Activated CD4-positive, alpha-beta T cell treated with anti-CD3 and anti-CD28 coated beads for 24 hours (primary cell): ENCODE results near the gene TMOD4.

Experiments
- DNase-seq, 2 donors: peaks; one replicate each; pipeline ENCODE4 v3.0.0-alpha.2; 2020; ENCODE audit warnings: low read depth in 2 of 2

Gene TMOD4

DNA sequence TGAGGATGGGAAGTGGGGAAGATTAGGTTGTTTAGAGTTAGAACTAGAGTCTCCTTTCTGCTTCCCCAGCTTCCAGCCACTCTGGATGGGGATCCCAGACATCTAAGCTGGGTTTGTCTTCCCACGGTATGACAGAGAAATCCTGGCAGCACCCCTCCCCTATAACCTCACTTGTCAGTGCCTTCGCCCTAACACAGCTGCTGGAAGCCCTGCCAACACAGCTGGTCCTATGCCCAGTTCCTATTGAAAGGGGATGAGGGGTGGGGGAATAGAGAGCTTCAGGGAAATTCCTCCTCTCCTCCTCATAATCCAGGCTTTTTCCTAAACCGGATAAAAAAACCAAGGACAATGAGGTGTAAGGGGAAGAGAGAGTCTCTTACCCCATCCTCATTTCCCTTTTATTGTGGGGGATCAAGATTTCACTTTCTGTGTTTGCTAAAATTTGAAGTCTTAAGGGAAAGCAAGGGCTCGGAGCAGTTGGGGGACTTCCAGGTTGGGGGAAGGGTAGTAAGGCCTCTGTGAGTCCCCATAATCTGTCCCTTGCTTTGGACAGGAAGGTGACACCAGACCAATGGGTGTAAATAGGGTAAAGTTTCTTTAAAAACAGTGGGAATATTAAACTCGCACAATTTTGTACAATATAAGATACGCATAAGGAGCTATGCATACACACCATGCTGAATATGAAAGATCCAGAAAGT lies 590 bp downstream of the TMOD4 start:
- no peak for DNase-seq

DNA sequence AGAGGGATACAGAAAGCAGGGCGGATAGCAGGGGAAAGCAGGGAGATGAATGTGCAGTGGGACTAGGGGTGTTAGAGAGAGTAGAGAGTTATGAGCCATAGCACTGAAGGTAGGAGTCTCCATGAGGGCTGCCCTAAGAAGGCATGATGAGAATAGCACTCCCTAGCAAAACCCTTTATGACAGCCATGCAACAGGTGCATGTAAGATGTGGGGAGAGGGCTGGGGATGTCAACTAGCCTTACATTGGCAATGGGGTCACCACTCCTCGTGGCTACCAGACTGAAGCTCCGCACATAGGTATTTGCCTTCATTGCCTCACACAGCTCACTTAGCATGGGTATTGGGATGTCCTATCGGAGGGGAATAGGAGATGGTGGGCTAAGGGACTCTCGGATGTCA lies 4.6 kb downstream of the TMOD4 start:
- DNase-seq, result no peak

DNA sequence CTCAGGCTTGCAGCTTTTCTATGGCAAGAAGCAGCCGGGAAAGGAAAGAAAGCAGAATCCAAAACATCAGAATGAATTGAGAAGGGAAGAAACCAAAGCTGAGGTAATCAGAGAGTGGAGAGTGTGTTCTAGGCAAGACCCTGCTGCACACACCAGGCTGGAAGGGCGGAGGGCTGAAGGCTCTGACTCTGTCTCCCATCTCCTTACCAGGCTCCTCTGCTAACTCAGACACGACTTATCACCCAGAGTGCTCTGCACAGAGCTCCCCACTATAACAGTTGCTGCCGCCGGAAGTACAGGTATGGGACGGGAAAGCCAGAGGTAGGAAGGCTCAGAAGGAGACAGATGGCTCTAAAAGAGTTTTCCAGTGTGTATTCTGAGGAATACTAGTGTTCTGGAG lies 8.7 kb downstream of the TMOD4 start:
- no peak for DNase-seq

DNA sequence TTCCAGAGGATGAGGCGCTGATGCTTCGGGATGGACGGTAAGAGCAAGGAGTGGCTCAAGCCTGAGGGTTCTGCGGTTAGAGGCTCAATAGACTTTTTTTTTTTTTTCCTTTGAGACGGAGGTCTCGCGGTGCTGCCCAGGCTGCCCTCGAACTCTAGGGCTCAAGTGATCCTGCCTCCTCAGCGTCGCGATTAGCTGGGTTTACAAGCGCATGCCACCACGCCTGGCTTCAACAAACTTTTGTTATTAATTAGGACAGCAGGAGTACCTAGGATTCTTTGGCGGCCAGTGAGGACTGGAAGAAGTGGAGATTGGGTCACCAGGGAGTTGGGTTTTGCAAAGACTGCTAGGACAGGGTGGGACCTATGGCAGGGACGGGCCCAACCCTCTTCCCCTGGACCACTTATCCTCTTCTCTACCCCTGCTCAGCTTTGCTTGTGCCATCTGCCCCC lies 9.2 kb downstream of the TMOD4 start:
- DNase-seq, result no peak

DNA sequence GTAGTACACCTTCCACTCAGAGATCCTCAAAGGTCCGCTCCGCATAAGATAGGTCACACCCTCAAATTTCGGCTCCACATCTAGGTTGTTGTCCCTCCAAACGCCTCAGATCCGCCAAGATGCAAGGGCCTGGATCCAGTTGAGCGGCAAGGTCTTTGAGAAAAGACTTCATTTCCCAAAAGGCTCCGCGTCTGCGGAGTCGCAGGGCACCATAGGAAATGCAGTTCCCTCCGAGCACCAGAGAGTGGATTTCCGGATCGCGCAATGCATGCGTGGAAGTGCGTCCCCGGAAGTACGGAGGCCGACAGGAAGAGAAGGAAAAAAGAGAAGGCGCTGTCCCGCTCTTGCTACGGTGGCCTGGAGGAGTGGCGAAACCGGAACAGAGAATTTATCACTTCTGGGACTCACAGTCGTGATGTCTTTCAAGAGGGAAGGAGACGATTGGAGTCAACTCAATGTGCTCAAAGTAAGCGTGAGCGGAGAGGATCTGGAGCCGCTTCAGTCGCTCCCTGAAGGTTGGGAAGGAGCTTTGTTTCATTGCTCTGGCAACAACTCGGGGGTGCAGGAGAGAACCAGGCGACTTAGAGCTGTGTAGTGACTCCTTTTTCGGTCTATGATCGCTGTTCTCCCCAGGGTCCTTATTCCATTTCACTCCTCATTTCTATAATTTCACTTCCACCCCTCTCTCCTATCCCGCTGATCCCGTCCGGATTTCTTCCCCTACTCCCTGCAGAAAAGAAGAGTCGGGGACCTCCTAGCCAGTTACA lies 9.9 kb downstream of the TMOD4 start, which contains the start of the genes LYSMD1 and SCNM1:
TSS of gene LYSMD1 (minus strand) at position 165 of the 767 bp plus-strand sequence. CDS start 644 bp downstream, outside the sequence.
TSS of gene SCNM1 (plus strand) at position 407 of the 767 bp plus-strand sequence. CDS start at position 416, 9 bp downstream.
- DNase-seq, result peak; percentile 90 to 92

DNA sequence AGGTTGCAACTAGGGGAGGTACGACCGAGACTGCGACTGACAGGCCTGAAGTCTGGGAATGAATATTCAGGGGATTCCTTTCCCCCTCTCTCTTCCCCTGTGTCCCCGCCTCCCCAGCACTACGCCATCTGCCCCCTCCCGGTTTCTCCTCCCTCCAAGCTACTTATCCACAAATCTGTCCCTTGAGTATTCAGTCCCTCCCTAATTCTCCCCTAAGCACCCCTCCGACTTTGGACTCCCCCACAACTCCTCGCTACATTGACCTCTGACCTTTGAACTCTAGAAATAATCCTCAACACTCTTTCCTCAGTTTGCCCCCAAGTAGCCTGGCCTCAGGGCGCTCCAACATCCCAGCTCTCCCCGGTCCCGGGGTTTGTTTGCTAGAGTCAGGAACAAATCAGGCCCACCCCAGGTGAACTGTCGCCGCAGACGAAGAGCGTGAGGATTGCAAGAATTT lies 10.5 kb downstream of the TMOD4 start:
- no peak for DNase-seq

DNA sequence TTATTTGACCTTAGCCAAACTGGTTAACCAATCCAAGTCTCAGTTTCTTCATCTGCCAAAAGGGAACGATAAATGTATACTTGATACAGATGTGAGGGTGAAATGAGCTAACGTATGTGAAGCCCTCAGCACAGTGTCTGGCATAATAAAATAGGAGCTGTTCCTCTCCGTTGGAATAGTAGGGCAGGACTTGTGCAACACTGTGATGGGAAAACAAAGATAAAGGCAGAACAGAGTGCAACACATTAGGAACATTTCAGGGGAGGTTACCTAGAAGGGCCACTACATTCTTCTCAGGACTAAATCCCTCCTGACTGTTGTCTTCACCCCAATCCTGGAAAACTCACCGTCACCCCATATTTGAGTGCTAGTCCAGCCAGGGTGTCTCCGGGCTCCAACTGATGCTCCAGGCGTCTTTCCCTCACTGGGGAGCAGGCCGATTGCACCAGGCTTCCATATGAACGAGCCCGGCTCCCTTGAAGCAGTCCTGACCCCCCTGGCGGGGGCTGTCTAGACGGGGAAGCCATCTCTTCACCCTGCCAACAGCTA lies 11.0 kb downstream of the TMOD4 start:
- no peak for DNase-seq

DNA sequence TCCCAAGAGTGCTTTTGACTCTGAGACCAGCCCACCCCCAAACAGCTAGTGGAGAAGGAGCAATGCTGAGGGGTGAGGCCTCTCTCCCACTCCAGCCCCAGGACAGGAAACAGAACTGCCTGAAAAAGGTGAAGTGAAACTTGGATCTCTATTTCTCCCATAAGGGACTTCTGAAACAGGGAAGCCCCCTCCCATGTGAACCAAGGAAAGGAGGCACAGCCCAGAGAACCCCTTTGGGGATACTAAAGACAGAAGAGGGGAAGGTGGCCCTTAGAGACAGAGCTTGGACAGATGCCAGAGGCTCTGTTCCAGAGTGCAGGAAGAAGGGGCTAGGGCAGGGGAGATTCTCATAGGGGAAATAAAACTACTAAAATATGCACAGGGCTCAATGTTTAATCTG lies 16.4 kb downstream of the TMOD4 start:
- no peak for DNase-seq

DNA sequence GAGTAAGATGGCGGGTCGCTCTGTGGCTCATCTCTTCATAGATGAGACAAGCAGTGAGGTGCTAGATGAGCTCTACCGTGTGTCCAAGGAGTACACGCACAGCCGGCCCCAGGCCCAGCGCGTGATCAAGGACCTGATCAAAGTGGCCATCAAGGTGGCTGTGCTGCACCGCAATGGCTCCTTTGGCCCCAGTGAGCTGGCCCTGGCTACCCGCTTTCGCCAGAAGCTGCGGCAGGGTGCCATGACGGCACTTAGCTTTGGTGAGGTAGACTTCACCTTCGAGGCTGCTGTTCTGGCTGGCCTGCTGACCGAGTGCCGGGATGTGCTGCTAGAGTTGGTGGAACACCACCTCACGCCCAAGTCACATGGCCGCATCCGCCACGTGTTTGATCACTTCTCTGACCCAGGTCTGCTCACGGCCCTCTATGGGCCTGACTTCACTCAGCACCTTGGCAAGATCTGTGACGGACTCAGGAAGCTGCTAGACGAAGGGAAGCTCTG lies 17.0 kb downstream of the TMOD4 start:
- no peak for DNase-seq

DNA sequence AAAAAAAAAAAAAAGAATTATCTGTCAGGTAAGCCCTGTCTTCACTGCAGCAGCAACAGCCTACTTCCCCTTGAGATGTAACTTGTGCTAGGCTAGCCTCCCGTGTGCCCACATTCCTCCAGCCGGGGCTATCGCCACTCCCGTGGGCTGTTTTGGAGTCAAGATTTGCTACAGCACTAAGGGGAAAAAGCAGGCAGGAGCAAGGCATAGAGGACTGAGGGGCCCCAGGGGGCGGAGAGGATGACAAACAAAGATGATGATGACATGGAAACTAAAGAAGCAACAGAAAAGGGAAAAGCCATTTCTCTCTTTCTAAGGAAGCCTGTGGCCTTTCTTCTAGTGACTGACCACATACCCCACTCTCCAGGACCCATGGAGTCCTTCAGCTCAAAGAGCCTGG lies 17.5 kb downstream of the TMOD4 start:
- peak in 1 of 2 donors; percentile 46 for DNase-seq

DNA sequence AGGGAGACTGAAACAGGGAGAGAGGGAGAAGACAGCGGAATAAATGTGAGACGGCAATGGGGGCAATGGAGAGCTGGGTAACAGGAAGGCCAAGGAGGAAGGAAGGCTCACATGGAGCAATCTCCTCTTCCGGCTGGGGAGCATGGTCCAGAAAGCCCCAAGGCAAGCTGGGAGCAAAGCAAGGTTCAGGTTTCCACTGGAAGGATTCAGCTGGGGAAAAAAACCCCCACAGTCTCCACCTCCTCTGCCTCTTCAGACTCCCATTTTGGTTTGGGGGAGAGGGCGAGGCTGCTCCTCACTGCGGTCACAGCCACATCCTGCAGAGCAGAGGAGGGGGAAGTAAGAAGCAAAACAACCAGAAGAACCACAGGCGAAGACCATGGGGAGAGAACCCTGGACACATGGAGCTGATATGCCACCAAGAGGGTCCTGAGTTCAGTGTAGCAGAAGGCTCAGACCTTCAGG lies 18.7 kb downstream of the TMOD4 start:
- peak in 1 of 2 donors; percentile 51 for DNase-seq

DNA sequence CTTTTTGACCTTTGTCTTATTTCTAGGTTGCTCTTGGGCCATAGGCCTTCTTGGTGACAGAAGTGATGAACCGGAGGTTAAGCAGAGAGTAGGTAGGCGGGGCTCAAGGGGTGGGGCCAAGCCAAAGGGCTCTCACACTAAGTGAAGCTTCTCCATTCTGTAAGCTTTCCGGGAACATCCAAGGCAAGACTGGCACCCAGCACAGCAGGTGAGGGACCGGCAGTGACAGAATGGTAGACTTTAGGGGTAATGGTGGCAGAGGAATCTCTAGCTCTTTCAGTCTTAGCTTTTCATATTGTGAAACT lies 19.3 kb downstream of the TMOD4 start, which contains the start of gene TNFAIP8L2:
TSS of gene TNFAIP8L2 (plus strand) at position 135 of the 305 bp plus-strand sequence. CDS start 2,049 bp downstream, outside the sequence.
- peak; percentile 67 to 75 for DNase-seq

DNA sequence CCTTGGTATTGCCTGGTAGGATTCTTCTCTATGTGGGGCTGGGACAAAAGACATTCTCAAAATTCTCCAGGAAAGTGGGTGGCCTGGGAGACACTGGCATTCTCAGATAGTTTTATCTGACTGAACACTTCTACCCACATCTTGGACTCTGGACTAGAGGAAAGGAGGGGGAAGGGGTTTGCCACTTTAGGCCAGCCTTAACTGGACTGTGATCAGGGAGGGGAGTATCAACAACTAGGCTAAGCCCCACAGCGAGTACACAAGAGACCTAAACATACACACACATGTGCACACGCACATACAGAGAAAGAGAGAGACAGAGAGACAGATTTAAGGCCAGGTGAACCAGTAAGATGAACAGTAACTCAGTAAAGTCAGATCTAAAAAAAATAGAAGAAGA lies 28.1 kb downstream of the TMOD4 start:
- DNase-seq, result no peak

DNA sequence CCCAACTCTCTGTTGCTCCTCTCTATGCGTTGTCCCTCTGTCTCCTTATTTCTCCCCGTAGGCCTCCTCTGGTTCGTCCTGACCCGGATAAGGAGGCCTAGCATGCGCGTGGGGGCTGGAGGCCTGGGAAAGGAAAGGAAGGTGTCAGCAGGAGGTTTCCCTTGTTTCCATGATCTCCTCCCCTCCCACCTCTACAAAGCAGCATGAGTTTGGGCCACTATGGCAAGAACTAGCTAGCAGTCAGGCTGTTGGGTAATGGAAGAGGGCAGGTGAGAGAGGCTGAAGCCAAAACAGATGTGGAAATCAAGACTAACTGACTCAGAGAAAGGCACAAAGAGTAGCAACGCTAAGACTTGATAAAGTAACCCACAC lies 28.7 kb downstream of the TMOD4 start:
- DNase-seq, result no peak

DNA sequence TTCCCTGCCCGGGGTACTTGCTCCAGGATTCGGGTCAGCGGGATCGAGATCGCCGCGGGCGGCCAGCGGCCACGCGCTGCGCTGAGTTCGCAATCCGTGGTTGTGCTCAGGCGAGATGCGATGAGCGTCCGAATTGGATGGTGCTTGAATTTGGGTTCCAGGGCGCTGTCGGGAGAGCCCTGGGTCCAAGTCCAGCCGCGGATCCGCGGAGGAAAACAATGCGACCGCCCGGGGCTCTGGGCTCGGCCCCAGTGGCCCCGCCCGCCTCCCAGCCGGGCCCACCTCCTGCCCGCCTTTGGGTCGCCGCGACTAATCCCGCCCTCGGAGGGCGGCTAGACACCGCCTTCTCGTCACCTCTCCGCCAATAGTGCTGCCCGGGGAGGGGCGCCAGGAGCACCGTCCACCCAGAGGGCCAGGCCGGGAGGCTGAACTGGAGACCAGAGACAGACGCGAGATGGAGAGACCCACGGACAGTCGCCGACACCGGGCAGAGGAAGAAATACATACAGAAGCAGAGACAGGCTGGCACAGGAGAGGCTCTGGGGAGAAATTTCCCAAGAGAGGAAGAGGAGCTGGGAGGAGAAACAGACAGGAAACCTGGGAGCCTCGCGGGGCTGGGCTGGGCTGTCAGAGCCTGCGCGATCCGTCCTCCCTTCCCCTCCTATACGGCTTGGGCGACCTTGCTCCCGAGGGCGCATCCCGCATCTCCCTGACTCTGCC lies 29.2 kb downstream of the TMOD4 start, which contains the start of gene SEMA6C:
TSS of gene SEMA6C (minus strand) at position 220 of the 720 bp plus-strand sequence. CDS start 4,010 bp downstream, outside the sequence.
- DNase-seq, result peak; percentile 76 to 86

DNA sequence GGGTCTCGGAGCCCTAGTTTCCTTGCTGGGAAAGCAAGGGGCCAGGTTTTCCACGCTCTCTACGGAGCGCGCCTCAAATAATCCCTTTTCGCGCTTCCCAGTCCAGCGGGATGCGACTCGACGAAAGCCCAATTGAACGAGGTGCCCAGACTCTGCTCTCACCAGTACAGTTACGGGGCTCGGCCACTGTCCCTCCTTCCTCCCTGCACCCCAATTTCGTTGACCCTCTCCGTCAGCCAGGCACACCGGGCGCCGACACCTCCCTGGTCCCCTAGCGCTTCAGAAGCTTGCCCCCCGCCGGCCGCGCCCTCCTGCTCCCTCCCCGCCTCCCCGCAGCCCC lies 29.7 kb downstream of the TMOD4 start:
- DNase-seq, result no peak

DNA sequence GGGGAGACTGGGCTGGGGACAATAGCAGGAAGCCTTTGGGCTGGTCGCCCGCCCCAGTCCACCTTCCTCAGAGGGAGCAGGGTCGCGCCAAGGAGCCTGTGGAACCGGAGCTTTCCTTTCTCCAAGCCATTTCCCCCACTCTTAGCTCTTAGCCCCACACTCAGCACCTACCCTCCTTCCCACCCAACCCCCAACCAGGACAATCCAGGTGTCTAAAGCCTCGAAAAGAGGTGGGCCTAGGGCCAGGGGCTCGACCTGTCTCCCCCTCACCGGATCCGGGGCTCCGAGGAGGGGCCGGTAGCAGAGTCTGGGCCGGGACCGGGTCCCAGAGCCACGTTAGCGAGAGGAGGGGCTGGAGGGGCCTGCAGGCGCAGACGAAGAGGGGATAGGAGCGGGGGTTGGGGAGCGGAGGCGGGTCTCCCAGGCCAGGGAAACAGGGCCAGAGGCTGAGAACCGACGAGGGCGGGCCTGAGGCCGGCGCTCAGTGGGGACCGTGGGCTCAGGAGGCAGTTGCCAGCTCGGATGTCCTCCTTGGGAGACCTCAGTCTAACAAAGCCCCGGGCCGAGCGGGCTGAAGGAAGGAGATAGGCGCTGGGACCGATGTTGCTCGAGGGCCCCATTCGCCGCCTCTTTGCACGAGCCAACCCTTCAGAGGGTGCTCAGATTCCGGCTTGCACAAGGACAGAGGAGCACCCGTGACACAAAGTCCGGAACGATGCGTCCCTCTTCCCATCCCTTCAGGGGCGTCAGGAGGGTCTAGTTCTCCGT lies 30.3 kb downstream of the TMOD4 start:
- no peak for DNase-seq

DNA sequence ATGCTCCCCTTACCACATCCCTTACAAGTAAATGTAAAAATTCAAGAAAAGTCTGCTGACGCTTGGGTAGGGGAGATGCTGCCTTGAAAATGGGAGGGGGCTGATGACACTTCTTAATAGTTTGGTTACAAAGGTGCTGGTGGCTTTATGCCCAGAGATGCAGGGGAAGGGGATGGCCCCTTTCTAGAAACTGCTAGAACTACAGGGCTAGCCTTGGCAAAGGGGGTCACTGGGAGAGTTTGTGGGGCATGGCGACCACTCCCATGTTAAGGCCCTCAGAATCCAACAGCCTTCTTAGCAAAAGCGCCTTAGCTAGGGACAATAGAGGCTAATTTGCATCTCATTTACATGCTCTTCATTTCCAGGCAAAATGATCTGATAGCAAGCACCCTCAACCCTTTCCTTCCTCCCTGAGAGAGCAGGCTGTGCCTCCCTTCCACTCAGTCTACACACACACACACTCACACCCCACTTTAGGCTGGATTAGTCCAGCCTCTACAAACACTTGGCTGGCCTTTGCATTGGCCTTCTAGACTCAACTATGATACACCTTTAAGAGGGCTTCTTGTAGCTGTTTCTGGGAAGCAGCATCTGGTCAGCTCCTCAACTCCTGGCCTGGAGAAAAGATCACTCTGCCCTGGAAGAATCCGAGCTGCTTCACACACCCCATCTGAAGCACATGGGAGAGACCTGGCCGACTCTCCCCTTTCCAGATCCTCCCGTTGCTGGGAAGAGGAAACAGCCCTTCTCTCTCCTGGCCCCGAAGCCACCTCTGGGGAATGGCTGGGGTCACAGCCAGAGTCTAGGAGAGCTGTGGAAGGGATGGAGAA lies 31.1 kb downstream of the TMOD4 start:
- no peak for DNase-seq

DNA sequence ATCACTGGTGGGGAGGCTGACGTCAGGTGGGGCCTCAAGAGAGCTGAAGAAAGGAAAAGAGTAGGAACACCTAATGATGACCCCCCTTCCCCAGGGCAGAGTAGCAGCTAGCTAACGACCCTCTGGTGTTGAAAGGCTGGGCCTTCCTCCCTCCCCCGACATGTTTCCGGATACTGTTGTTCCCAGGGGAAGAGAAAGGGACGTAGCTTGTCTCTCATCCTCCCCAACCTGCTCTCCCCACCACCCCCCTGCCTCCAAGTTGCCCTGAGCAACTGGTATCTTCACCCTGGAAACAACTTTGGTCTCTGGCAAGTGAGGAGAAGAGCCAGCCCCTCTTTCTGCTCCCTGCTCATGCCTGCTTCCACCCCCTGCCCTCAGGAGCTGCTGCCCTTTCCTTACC lies 31.8 kb downstream of the TMOD4 start:
- DNase-seq, result no peak

DNA sequence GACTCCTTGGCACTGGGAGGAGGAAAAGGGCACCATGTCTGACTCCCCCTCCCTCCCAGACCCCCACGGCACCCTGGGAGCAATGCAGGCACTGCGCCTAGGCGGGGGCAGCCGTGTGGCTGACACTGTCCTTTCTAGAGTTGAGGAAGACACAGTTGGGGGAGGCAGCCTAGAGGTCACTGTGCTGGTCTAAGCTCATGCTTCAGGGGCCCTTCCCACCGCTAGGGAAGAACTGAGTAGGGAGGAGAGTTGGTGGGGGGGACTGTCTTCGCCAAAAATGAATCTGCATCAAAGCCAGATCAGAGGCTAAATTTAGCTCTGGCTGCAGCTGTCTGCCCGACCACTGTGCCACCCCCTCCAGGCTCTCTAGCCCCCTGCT lies 32.7 kb downstream of the TMOD4 start:
- no peak for DNase-seq
